HCT116 (cell line): Measurements from ENCODE around the gene CLEC20A. TPM values are rescaled to one million over a fixed set of nuclear protein-coding genes. Genes with fewer than 3 reads are reported as not detected.

ENCODE experiments used
- ATAC-seq: fragments of 200-7000 bp; cut with Tn5 transposase; 2 replicates; pipeline ENCODE4 v1.9.1; 2020; ENCODE audit warnings: mild to moderate bottlenecking, moderate library complexity
- BruUV-seq: library from RNA; stranded (reverse); fragments of 400-500 nt; replicated peaks from 2 replicates; lab custom pipeline; 2021; lab: Mats Ljungman, UMichigan
- CTCF ChIA-PET: fragments of 300-600 bp; sonication (Branson Sonifier 250); formaldehyde crosslinking; loops from one replicate; lab custom pipeline; 2021; ENCODE audit warnings: antibody characterized with exemption; lab: Charles Lee
- POLR2A ChIA-PET: fragments of 300-600, 350-600 bp; sonication (Branson Sonifier 250); formaldehyde crosslinking; loops from one replicate; lab custom pipeline; 2021; ENCODE audit warnings: antibody characterized with exemption; lab: Charles Lee
- RAD21 ChIA-PET, 2 experiments: fragments of 300-600 bp; sonication (Branson Sonifier 250); formaldehyde crosslinking; loops; one replicate each; lab custom pipeline; 2023; ENCODE audit warnings: low total read pairs in 2 of 2; ENCODE audit not compliant: uncharacterized antibody in 2 of 2, unreplicated experiment in 2 of 2, low non-redundant PET in 1 of 2; lab: Charles Lee
- DNase-seq: peaks from one replicate; pipeline ENCODE4 v3.0.0-alpha.2; 2010; ENCODE audit warnings: low read depth, low spot score
- H2AFZ ChIP-seq: fragments of 200-600 bp; shearing (Covaris generic), sonication (generic); 2 replicates; pipeline ENCODE4 v1.6.1; 2017; ENCODE audit warnings: low read depth, mixed run types, mixed read lengths, antibody characterized with exemption, low read length; ENCODE audit not compliant: poor library complexity, severe bottlenecking
- H3K27ac ChIP-seq: 2 replicates; pipeline ENCODE4 v1.5.1; 2012; ENCODE audit warnings: low read depth, low read length
- H3K27me3 ChIP-seq: fragments of 200-600 bp; sonication (generic); 2 replicates; pipeline ENCODE4 v1.6.1; 2016; ENCODE audit warnings: mixed run types, low read length, mixed read lengths; ENCODE audit not compliant: insufficient read depth
- H3K36me3 ChIP-seq, 2 experiments: fragments of 200-500 bp in 1 of 2; fragments of 200-600 bp in 1 of 2; sonication (Bioruptor generic) in 1 of 2; sonication (generic) in 1 of 2; 2 replicates each; pipeline versions ENCODE4 v1.5.1 to v1.6.1; 2014 to 2016; ENCODE audit warnings: low read length in 2 of 2, inconsistent platforms in 1 of 2, mixed read lengths in 1 of 2, mixed run types in 1 of 2; ENCODE audit not compliant: insufficient read depth in 2 of 2, control insufficient read depth in 1 of 2
- H3K4me1 ChIP-seq, 2 experiments: fragments of 200-600 bp in 1 of 2; sonication (generic) in 1 of 2; 2 replicates each; pipeline versions ENCODE4 v1.5.1 to v1.6.1; 2012 to 2017; ENCODE audit warnings: low read length in 2 of 2, inconsistent platforms in 1 of 2, mild to moderate bottlenecking in 1 of 2, mixed read lengths in 1 of 2, mixed run types in 1 of 2, moderate library complexity in 1 of 2; ENCODE audit not compliant: insufficient read depth in 2 of 2, control insufficient read depth in 1 of 2
- H3K4me2 ChIP-seq: fragments of 200-600 bp; sonication (generic); 2 replicates; pipeline ENCODE4 v1.6.1; 2017; ENCODE audit warnings: mixed run types, low read length, mixed read lengths
- H3K4me3 ChIP-seq, 2 experiments: fragments of 200-600 bp in 1 of 2; sonication (generic) in 1 of 2; replicated peaks in 1 of 2; 2 replicates each; pipeline ENCODE4 v1.5.1; 2011 to 2016; ENCODE audit warnings: low read length in 2 of 2, control low read depth in 1 of 2, low read depth in 1 of 2, mild to moderate bottlenecking in 1 of 2, mixed read lengths in 1 of 2, mixed run types in 1 of 2
- H3K79me2 ChIP-seq: fragments of 200-600 bp; sonication (generic); 2 replicates; pipeline ENCODE4 v1.6.1; 2017; ENCODE audit warnings: mild to moderate bottlenecking, mixed run types, low read length, moderate library complexity, mixed read lengths; ENCODE audit not compliant: insufficient read depth
- H3K9ac ChIP-seq: fragments of 200-600 bp; sonication (generic); 2 replicates; pipeline ENCODE4 v1.6.1; 2016; ENCODE audit warnings: low read length, mixed read lengths
- H3K9me2 ChIP-seq: fragments of 200-600 bp; sonication (generic), shearing (Covaris generic); 2 replicates; pipeline ENCODE4 v1.6.1; 2017; ENCODE audit warnings: mixed run types, mild to moderate bottlenecking, moderate library complexity; ENCODE audit not compliant: insufficient read depth
- H3K9me3 ChIP-seq, 2 experiments: fragments of 200-500 bp in 1 of 2; fragments of 200-600 bp in 1 of 2; sonication (Bioruptor generic) in 1 of 2; sonication (generic) in 1 of 2; 2 replicates each; pipeline ENCODE4 v1.6.1; 2014 to 2017; ENCODE audit warnings: low read length in 2 of 2, mixed read lengths in 2 of 2, inconsistent platforms in 1 of 2, low read depth in 1 of 2, mild to moderate bottlenecking in 1 of 2, mixed run types in 1 of 2, moderate library complexity in 1 of 2; ENCODE audit not compliant: control insufficient read depth in 1 of 2, insufficient read depth in 1 of 2
- H4K20me1 ChIP-seq: fragments of 200-600 bp; sonication (generic), shearing (Covaris generic); 2 replicates; pipeline ENCODE4 v1.6.1; 2017; ENCODE audit warnings: mixed run types, mild to moderate bottlenecking, moderate library complexity; ENCODE audit not compliant: insufficient read depth
- CBX3 ChIP-seq: IDR thresholded peaks from 2 replicates; pipeline ENCODE4 v1.6.1; 2012; ENCODE audit warnings: low read depth
- EZH2phosphoT487 ChIP-seq: fragments of 200-600 bp; IDR thresholded peaks from 2 replicates; pipeline ENCODE4 v1.6.1; 2018; ENCODE audit warnings: antibody characterized with exemption, borderline replicate concordance
- FOSL1 ChIP-seq: IDR thresholded peaks from 2 replicates; pipeline ENCODE4 v1.6.1; 2012; ENCODE audit warnings: low read depth
- JUND ChIP-seq: IDR thresholded peaks from 2 replicates; pipeline ENCODE4 v1.6.1; 2012
- POLR2AphosphoS5 ChIP-seq: IDR thresholded peaks from 2 replicates; pipeline ENCODE4 v1.6.1; 2011; ENCODE audit warnings: mild to moderate bottlenecking, low read depth, low read length, moderate library complexity
- ZNF274 ChIP-seq: fragments of 200-500 bp; sonication (Bioruptor generic); IDR thresholded peaks from 2 replicates; pipeline ENCODE4 v1.6.1; 2014; ENCODE audit warnings: mild to moderate bottlenecking, low read depth, low read length, inconsistent platforms
- intact Hi-C: fragments of 100-400 bp; cut with micrococcal nuclease; formaldehyde crosslinking; loops from 2 replicates; pipeline ENCODE4 v1.10.0; 2022
- total RNA-seq: library from RNA; stranded (reverse); gene quantifications from one replicate; pipeline ENCODE4 v1.2.1, GENCODE V29; 2021; ENCODE audit not compliant: unreplicated experiment

CLEC20A gene
- total RNA-seq, 1 experiment from 2014 or later: not detected

DNA sequence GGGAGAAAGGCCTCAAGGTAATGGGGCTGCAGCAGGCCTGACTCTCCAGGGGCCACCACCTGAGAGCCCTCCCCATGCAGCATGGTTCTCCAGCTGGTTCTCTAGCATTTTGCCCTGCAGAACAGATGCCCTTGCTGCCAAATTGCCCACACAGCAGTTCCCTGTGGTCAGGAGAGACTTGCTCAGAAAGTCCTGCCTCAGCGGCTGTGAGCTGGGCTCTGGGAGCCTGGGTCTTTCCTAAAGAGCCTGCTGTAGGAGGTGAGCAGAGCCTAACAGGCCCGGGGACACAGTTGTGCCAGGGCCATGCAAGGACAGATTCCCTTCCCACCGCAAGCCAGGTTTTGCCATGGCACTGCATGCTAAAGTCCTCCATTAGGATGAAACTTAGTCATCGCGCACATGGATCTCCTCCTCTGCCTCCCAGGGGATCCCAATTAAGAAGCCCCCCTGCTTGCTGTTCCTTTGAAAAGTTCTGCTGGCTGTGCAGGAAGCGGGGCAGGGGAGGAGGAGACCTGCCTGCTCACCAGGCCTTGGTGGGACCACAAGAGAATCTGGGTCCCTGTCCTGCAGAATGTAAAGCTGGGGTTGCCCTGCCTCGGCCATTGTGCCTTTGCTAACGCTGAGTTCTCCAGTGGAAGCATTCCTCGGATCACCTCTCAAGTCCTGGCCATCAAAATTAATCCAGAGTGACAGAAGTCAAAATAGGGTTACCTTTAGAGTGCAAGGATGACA, 37.5 kb upstream of the CLEC20A start (continued):
- no peak for TF ChIP-seq JUND

- no peaks in the 10 kb centered on the region for H3K36me3 ChIP-seq
- RAD21 ChIA-PET: interaction anchor here in 1 of 2 experiments (0.7 to 2.3 kb wide), 2 partner anchors 469 kb away, joined by 3 to 5 read pairs; no protein-coding TSS in a partner anchor
- peaks cover 36 to 64% of the 10 kb centered on the region in 2 experiments for H3K4me1 ChIP-seq
- H3K9me3 ChIP-seq: no peaks in the 10 kb centered on the region
- no peak overlapping the region for H2AFZ ChIP-seq
- no peak overlapping the region for H3K9ac ChIP-seq
- H3K9me2 ChIP-seq: no peaks in the 10 kb centered on the region
- TF ChIP-seq POLR2AphosphoS5 (no peak), ZNF274 (no peak), FOSL1 (no peak), CBX3 (no peak), EZH2phosphoT487 (no peak)
- TF ChIP-seq, all 23 proteins: peak for 0
- BruUV-seq: no TSS peak
- H3K79me2 ChIP-seq: no peaks in the 10 kb centered on the region
- CTCF ChIA-PET: interaction anchor here (1.1 to 2.5 kb wide), 4 partner anchors 10 to 469 kb away, joined by 3 to 24 read pairs (median 14); no protein-coding TSS in a partner anchor
- POLR2A ChIA-PET: interaction anchor here (0.8 kb wide), 1 partner anchor 223 kb away, joined by 4 read pairs; no protein-coding TSS in a partner anchor
- no peak overlapping the region for H3K4me2 ChIP-seq
- H3K27ac ChIP-seq: no peak overlapping the region
- DNase-seq: no peak
- ATAC-seq: no peak
- intact Hi-C loops: loop anchor here (2.0 to 10.0 kb wide), 5 partner anchors 223 to 1061 kb away; partner anchors contain the start of gene TDRD5
- H4K20me1 ChIP-seq: no peaks in the 10 kb centered on the region
- no peak overlapping the region for H3K4me3 ChIP-seq
- H3K27me3 ChIP-seq: no peaks in the 10 kb centered on the region
Observed at GRCh38 chr1:178533121-178533946, 36.6 kb upstream of the CLEC20A start.
